Stimulated activated CD8-positive, alpha-beta memory T cell treated with anti-CD3 and anti-CD28 coated beads, Interleukin-12 subunit alpha, Interleukin-12 subunit beta, amount 100 ng/mL, for 24 hours (primary cell): ENCODE measurements around the gene RAB44.

Source experiments
- DNase-seq: peaks from one replicate; pipeline ENCODE4 v3.0.0-alpha.2; 2020; ENCODE audit errors: extremely low read depth

Gene RAB44

GRCh38 chr6:36751833-36752186 lies 54.2 kb downstream of the RAB44 start:
- DNase-seq: no peak

GRCh38 chr6:36752187-36752885 lies 54.7 kb downstream of the RAB44 start:
- no peak for DNase-seq

- no peak for DNase-seq
These were observed 55.4 kb downstream of the RAB44 start for GRCh38 chr6:36752886-36753506.

GRCh38 chr6:36753671-36754405 lies 56.2 kb downstream of the RAB44 start:
- DNase-seq: no peak

- no peak for DNase-seq
These were observed 57.2 kb downstream of the RAB44 start for GRCh38 chr6:36754582-36755434.

- peak; percentile 47 for DNase-seq
These were observed 58.1 kb downstream of the RAB44 start for GRCh38 chr6:36755435-36756348.

GRCh38 chr6:36756786-36757185 lies 59.2 kb downstream of the RAB44 start:
- no peak for DNase-seq

- DNase-seq: no peak
These were observed 59.6 kb downstream of the RAB44 start for GRCh38 chr6:36757206-36757605.

GRCh38 chr6:36757943-36758508 lies 60.4 kb downstream of the RAB44 start:
- no peak for DNase-seq

- no peak for DNase-seq
These were observed 61.0 kb downstream of the RAB44 start for GRCh38 chr6:36758516-36759147.

- peak; percentile 48 for DNase-seq
These were observed 61.6 kb downstream of the RAB44 start for GRCh38 chr6:36759148-36759759.

- no peak for DNase-seq
These were observed 63.2 kb downstream of the RAB44 start for GRCh38 chr6:36760685-36761435.

GRCh38 chr6:36762123-36762522 lies 64.5 kb downstream of the RAB44 start:
- DNase-seq: no peak

GRCh38 chr6:36765190-36765589 lies 67.6 kb downstream of the RAB44 start:
- no peak for DNase-seq

- peak; percentile 53 for DNase-seq
These were observed 68.2 kb downstream of the RAB44 start for GRCh38 chr6:36765594-36766398.

GRCh38 chr6:36766399-36766945 lies 68.8 kb downstream of the RAB44 start:
- DNase-seq: no peak

GRCh38 chr6:36769183-36769675 lies 71.6 kb downstream of the RAB44 start:
- no peak for DNase-seq
